Upper lobe of left lung (tissue), 4 donors: Measurements from ENCODE around the gene PRKAR2B.

ENCODE experiments used
- CTCF ChIP-seq, 6 experiments: fragments of 450-650 bp in 4 of 6; fragments of 200-600 bp in 2 of 6; sonication (generic) in 2 of 6; IDR thresholded peaks; one replicate each; pipeline ENCODE4 v1.5.1; 2016 to 2019; ENCODE audit warnings: antibody characterized with exemption in 6 of 6
- POLR2A ChIP-seq, 4 donors: fragments of 450-650 bp; IDR thresholded peaks; one replicate each; pipeline ENCODE4 v1.5.1; 2016 to 2017; ENCODE audit warnings: antibody characterized with exemption in 4 of 4, mild to moderate bottlenecking in 2 of 4
- POLR2AphosphoS5 ChIP-seq, 2 donors: sonication (generic); formaldehyde crosslinking; IDR thresholded peaks; one replicate each; pipeline ENCODE4 v1.5.1; 2017; ENCODE audit warnings: antibody characterized with exemption in 2 of 2

- TF ChIP-seq CTCF (IDR thresholded peaks at IDR 0.05) (no peak), POLR2AphosphoS5 (IDR thresholded peaks at IDR 0.05) (no peak), POLR2A (IDR thresholded peaks at IDR 0.05) (no peak)
Observed at GRCh38 chr7:107091306-107091705, 46.8 kb downstream of the PRKAR2B start.
